A375 (cell line): Measurements from ENCODE around the gene OOSP4B. TPM values are rescaled to one million over a fixed set of nuclear protein-coding genes. Genes with fewer than 3 reads are reported as not detected.

Source experiments
- total RNA-seq: library from RNA; depleted of rRNA; stranded (reverse); fragments of >200 nt; shearing (Covaris generic); gene quantifications from 2 replicates; pipeline ENCODE4 v1.2.3, GENCODE V29; 2014; rRNA removed

OOSP4B gene
- total RNA-seq, result not detected in 2 replicates

DNA sequence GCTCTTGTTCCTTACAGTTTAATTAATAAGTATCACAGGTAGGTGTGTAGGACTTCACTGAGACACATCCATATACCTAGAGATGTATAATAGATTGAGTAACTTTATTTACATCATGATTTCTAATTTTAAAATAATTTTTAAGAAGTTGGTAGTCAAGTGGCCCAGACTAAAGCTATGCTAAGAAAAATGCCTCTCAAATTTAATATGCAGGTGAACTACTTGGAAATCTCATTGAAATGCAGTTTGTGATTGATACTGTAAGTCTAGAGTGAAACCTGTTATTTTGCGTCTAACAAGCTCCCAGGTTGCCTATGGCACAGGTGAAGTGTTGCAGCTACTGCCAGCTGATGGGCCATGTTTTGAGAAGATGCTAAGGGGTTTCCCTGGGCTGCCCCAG is at the start of gene OOSP4B:
Gene OOSP4B, plus strand, starts transcription at position 301 of the 400 bp plus-strand sequence.

DNA sequence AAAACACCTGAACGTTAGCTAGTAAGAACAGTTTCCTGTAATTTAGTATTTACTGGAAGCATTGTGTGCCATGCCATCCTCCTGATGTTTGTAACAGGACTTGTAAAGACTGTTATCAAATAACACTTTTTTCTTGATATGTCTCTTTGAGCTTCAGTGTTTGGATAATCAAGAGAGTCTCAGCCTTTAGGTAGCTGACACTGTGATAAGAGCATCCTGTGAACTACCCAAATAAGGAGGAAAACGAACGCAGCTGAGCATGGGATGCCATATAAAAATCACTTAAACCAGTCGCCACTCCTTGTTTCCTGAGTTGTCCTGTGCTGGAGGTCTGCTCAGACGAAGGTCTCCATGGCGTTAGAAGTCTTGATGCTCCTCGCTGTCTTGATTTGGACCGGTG is 23.1 kb downstream of the OOSP4B start, which contains the start of gene OOSP2:
Gene OOSP2, plus strand, starts transcription at position 301 of the 400 bp plus-strand sequence. Its CDS starts 51 bp downstream, at position 352.

GRCh38 chr11:60056349-60056969 is 39.5 kb downstream of the OOSP4B start, which contains the start of gene MS4A3:
MS4A3 (plus strand) TSS chr11:60056665; CDS start chr11:60061161, 4,496 bp downstream.

Other genes starting within 250 kb of the OOSP4B start
- gene MRPL16, start 206.4 kb upstream of the OOSP4B start, total RNA-seq, result 88.9 and 99.5 TPM in 2 replicates
- not detected in 2 replicates for gene CBLIF, start 171.7 kb upstream of the OOSP4B start, total RNA-seq
- 2.2 and 8.6 TPM in 2 replicates for gene TCN1, start 150.7 kb upstream of the OOSP4B start, total RNA-seq
- gene OOSP3, start 138.4 kb upstream of the OOSP4B start, total RNA-seq, result not detected in 2 replicates
- gene OOSP1, start 78.7 kb upstream of the OOSP4B start, total RNA-seq, result not detected in 2 replicates
- not detected in 2 replicates for gene OOSP4A, start 53.1 kb upstream of the OOSP4B start, total RNA-seq
- gene OOSP2, start 23.2 kb downstream of the OOSP4B start, total RNA-seq, result not detected in 2 replicates
- not detected in 2 replicates for gene MS4A3, start 39.5 kb downstream of the OOSP4B start, total RNA-seq
- not detected in 2 replicates for gene MS4A2, start 71.5 kb downstream of the OOSP4B start, total RNA-seq
- gene MS4A6A, start 165.9 kb downstream of the OOSP4B start, total RNA-seq, result not detected in 2 replicates
- not detected in 2 replicates for gene MS4A4E, start 226.0 kb downstream of the OOSP4B start, total RNA-seq